ENCODE data around the gene PGPEP1. TPM values are rescaled to one million over a fixed set of nuclear protein-coding genes. Genes with fewer than 3 reads are reported as not detected.
A peak's percentile ranks its signal among the peaks of the same experiment; 100 is the strongest.

PGPEP1 gene
- total RNA-seq, 2 donors from 2014 or later = 7.7 to 9.0 TPM

DNA sequence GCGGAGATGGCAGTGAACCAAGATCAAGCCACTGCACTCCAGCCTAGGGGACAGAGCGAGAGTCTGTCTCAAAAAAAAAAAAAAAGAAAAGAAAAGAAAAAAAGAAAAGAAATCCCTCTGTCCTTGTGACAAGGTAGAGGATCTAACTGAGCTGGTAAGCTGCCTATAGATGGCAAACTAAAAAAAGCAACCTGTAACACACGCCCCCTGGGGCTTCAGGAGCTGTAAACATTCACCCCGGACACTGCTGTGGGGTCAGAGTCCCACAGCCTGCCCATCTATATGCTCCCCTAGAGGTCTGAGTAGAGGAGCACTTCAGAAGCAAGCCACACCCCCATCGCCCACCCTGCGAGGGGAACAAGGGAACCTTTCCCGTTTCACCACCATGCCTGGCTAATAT is 4.3 kb upstream of the PGPEP1 start:
- WGBS, 2 experiments (ENCODE audit: insufficient coverage in 1 of 2, insufficient read length in 1 of 2) = 74 to 79% methylated on average over 4 to 7 of the region's 7 CpGs
- Histone ChIP-seq H3K27ac (ENCODE audit: low read depth, low read length) (no peak overlapping the region), H3K9ac (ENCODE audit: extremely low read depth, low read length, poor library complexity, severe bottlenecking) (no peak overlapping the region), H3K27me3 (ENCODE audit: control insufficient read depth, insufficient read depth, low read length, poor library complexity, severe bottlenecking) (no peaks in the 10 kb centered on the region), H3K36me3 (ENCODE audit: control insufficient read depth, insufficient read depth, low read length) (no peaks in the 10 kb centered on the region), H3K4me1 (ENCODE audit: control insufficient read depth, insufficient read depth, low read length) (no peaks in the 10 kb centered on the region), H3K4me3 (ENCODE audit: low read length) (no peak overlapping the region), H3K9me3 (ENCODE audit: control insufficient read depth, low read length) (no peaks in the 10 kb centered on the region)
- no peaks in the 10 kb centered on the region for H3K27me3 Mint-ChIP-seq (ENCODE audit: insufficient read depth)
- DNase-seq = no peak
- peaks cover 8% of the 10 kb centered on the region for H3K4me1 Mint-ChIP-seq
- H3K4me3 Mint-ChIP-seq = no peak overlapping the region
- no peaks in the 10 kb centered on the region for H3K36me3 Mint-ChIP-seq (ENCODE audit: low read depth)
- no peaks in the 10 kb centered on the region for H3K9me3 Mint-ChIP-seq
- TF ChIP-seq, protein P1, sequence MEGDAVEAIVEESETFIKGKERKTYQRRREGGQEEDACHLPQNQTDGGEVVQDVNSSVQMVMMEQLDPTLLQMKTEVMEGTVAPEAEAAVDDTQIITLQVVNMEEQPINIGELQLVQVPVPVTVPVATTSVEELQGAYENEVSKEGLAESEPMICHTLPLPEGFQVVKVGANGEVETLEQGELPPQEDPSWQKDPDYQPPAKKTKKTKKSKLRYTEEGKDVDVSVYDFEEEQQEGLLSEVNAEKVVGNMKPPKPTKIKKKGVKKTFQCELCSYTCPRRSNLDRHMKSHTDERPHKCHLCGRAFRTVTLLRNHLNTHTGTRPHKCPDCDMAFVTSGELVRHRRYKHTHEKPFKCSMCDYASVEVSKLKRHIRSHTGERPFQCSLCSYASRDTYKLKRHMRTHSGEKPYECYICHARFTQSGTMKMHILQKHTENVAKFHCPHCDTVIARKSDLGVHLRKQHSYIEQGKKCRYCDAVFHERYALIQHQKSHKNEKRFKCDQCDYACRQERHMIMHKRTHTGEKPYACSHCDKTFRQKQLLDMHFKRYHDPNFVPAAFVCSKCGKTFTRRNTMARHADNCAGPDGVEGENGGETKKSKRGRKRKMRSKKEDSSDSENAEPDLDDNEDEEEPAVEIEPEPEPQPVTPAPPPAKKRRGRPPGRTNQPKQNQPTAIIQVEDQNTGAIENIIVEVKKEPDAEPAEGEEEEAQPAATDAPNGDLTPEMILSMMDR (conservative IDR thresholded peaks at IDR 0.05) = peak; percentile 10
- H3K27ac Mint-ChIP-seq = no peak overlapping the region

DNA sequence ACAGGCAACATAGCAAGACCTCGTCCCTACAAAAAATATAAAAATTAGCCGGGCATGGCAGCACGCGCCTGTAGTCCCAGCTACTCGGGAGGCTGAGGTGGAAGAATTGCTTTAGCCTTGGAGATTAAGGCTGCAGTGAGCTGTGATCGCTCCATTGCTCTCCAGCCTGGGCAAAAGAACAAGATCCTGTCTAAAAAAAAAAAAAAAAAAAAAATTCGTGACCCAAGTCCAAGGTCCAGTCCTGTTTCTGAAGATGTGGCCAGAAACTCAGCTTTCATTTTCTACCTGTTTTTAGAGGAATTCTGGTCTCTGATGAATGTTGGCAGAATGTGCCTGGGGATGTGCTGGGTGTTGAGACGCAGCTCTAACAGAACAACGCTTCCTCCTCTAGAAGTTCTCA is 1.9 kb upstream of the PGPEP1 start:
- DNase-seq = no peak
- Mint-ChIP-seq H3K27me3 (ENCODE audit: insufficient read depth) (peaks cover 2% of the 10 kb centered on the region), H3K4me1 (peaks cover 9% of the 10 kb centered on the region), H3K36me3 (ENCODE audit: low read depth) (no peaks in the 10 kb centered on the region), H3K4me3 (no peak overlapping the region), H3K9me3 (no peaks in the 10 kb centered on the region), H3K27ac (no peak overlapping the region)
- WGBS, 2 experiments (ENCODE audit: insufficient coverage in 1 of 2, insufficient read length in 1 of 2) = 91 to 100% methylated on average over 4 to 9 of the region's 9 CpGs
- H3K4me1 ChIP-seq (ENCODE audit: control insufficient read depth, insufficient read depth, low read length) = no peaks in the 10 kb centered on the region
- H3K27me3 ChIP-seq (ENCODE audit: control insufficient read depth, insufficient read depth, low read length, poor library complexity, severe bottlenecking) = no peaks in the 10 kb centered on the region
- H3K4me3 ChIP-seq (ENCODE audit: low read length) = no peak overlapping the region
- H3K9me3 ChIP-seq (ENCODE audit: control insufficient read depth, low read length) = no peaks in the 10 kb centered on the region
- TF ChIP-seq, protein P1 (conservative IDR thresholded peaks at IDR 0.05) = no peak
- no peak overlapping the region for H3K9ac ChIP-seq (ENCODE audit: extremely low read depth, low read length, poor library complexity, severe bottlenecking)
- no peaks in the 10 kb centered on the region for H3K36me3 ChIP-seq (ENCODE audit: control insufficient read depth, insufficient read depth, low read length)
- H3K27ac ChIP-seq (ENCODE audit: low read depth, low read length) = no peak overlapping the region

DNA sequence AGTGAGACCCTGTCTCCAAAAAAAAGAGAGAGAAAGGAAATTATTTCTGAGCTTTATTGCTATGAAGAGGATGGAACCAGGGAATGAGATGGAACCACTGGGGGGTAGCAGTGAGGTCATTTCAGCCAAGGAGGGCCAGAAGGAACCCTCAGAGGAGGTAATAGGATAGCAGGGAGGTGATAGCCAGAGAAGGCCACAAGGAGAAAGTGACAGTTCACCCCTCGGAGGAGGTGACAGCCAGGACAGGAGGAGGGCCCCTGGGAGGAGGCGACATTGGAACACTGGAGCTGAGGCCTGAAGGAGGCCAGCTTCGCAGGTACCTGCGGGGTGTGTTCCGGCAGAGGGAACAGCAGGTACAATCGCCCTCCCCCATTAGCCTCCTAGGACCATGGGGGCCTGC is 675 bp upstream of the PGPEP1 start:
- peak; percentile 89 for DNase-seq
- peak overlapping the region; percentile 87 for H3K4me3 ChIP-seq (ENCODE audit: low read length)
- no peaks in the 10 kb centered on the region for H3K4me1 ChIP-seq (ENCODE audit: control insufficient read depth, insufficient read depth, low read length)
- no peaks in the 10 kb centered on the region for H3K36me3 ChIP-seq (ENCODE audit: control insufficient read depth, insufficient read depth, low read length)
- 44% methylated on average over 5 to 6 of the region's 6 CpGs for WGBS, 2 experiments (ENCODE audit: insufficient coverage in 1 of 2, insufficient read length in 1 of 2)
- no peak overlapping the region for H3K9ac ChIP-seq (ENCODE audit: extremely low read depth, low read length, poor library complexity, severe bottlenecking)
- no peak overlapping the region for H3K27ac Mint-ChIP-seq
- TF ChIP-seq, protein P1 (conservative IDR thresholded peaks at IDR 0.05) = peak; percentile 64
- peaks cover 2% of the 10 kb centered on the region for H3K27me3 Mint-ChIP-seq (ENCODE audit: insufficient read depth)
- H3K4me3 Mint-ChIP-seq = peak overlapping the region; percentile 71
- H3K36me3 Mint-ChIP-seq (ENCODE audit: low read depth) = no peaks in the 10 kb centered on the region
- no peaks in the 10 kb centered on the region for H3K9me3 ChIP-seq (ENCODE audit: control insufficient read depth, low read length)
- no peaks in the 10 kb centered on the region for H3K27me3 ChIP-seq (ENCODE audit: control insufficient read depth, insufficient read depth, low read length, poor library complexity, severe bottlenecking)
- H3K4me1 Mint-ChIP-seq = peaks cover 9% of the 10 kb centered on the region
- no peak overlapping the region for H3K27ac ChIP-seq (ENCODE audit: low read depth, low read length)
- H3K9me3 Mint-ChIP-seq = no peaks in the 10 kb centered on the region

Measured in endodermal cell (in vitro differentiated cells).